Stimulated activated CD8-positive, alpha-beta memory T cell treated with anti-CD3 and anti-CD28 coated beads, Interleukin-15, amount 100 ng/mL, for 24 hours (primary cell): Measurements from ENCODE around the gene CACNG4.

ENCODE experiments used
- DNase-seq: peaks from one replicate; pipeline ENCODE4 v3.0.0-alpha.2; 2020; ENCODE audit warnings: low read depth

Gene CACNG4

GRCh38 chr17:66985338-66986237, 21.1 kb downstream of the CACNG4 start:
- no peak for DNase-seq

- DNase-seq: no peak
These were observed 22.2 kb downstream of the CACNG4 start for GRCh38 chr17:66986659-66987058.

- no peak for DNase-seq
These were observed 22.6 kb downstream of the CACNG4 start for GRCh38 chr17:66987059-66987616.

GRCh38 chr17:66988069-66988798, 23.7 kb downstream of the CACNG4 start:
- DNase-seq: no peak

GRCh38 chr17:66989076-66989475, 24.6 kb downstream of the CACNG4 start:
- no peak for DNase-seq

GRCh38 chr17:66989579-66989978, 25.1 kb downstream of the CACNG4 start:
- DNase-seq: no peak

GRCh38 chr17:66990047-66990446, 25.5 kb downstream of the CACNG4 start:
- no peak for DNase-seq

- no peak for DNase-seq
These were observed 28.5 kb downstream of the CACNG4 start for GRCh38 chr17:66992911-66993442.

- no peak for DNase-seq
These were observed 29.9 kb downstream of the CACNG4 start for GRCh38 chr17:66994361-66994760.

- no peak for DNase-seq
These were observed 30.5 kb downstream of the CACNG4 start for GRCh38 chr17:66994930-66995535.

GRCh38 chr17:66995944-66996343, 31.4 kb downstream of the CACNG4 start:
- no peak for DNase-seq

GRCh38 chr17:66996926-66997325, 32.4 kb downstream of the CACNG4 start:
- DNase-seq: no peak

GRCh38 chr17:67003231-67003630, 38.7 kb downstream of the CACNG4 start:
- DNase-seq: no peak

- no peak for DNase-seq
These were observed 39.7 kb downstream of the CACNG4 start for GRCh38 chr17:67004181-67004580.

GRCh38 chr17:67007266-67007665, 42.8 kb downstream of the CACNG4 start:
- no peak for DNase-seq

- DNase-seq: no peak
These were observed 43.6 kb downstream of the CACNG4 start for GRCh38 chr17:67008101-67008500.

- no peak for DNase-seq
These were observed 47.1 kb downstream of the CACNG4 start for GRCh38 chr17:67011527-67012175.

- no peak for DNase-seq
These were observed 49.4 kb downstream of the CACNG4 start for GRCh38 chr17:67013891-67014290.

- no peak for DNase-seq
These were observed 50.5 kb downstream of the CACNG4 start for GRCh38 chr17:67015001-67015400.

- DNase-seq: no peak
These were observed 51.7 kb downstream of the CACNG4 start for GRCh38 chr17:67016039-67016762.

GRCh38 chr17:67017910-67018309, 53.4 kb downstream of the CACNG4 start:
- DNase-seq: no peak
